GM19035 (cell line): ENCODE results near the gene OCEL1.
A peak's percentile ranks its signal among the peaks of the same experiment; 100 is the strongest.

Source experiments
- ATAC-seq: cut with Tn5 transposase; IDR thresholded peaks from one replicate; pipeline ENCODE4 v1.9.1; 2021; ENCODE audit not compliant: unreplicated experiment

Gene OCEL1

GRCh38 chr19:17209126-17210036 is 16.6 kb upstream of the OCEL1 start:
- peak; percentile 44 for ATAC-seq

- ATAC-seq: no peak
These were observed 15.7 kb upstream of the OCEL1 start for GRCh38 chr19:17210296-17210695.

- ATAC-seq: no peak
These were observed 14.2 kb upstream of the OCEL1 start for GRCh38 chr19:17211547-17212446.

- no peak for ATAC-seq
These were observed 12.7 kb upstream of the OCEL1 start for GRCh38 chr19:17213334-17213733.

- ATAC-seq: no peak
These were observed 11.4 kb upstream of the OCEL1 start for GRCh38 chr19:17214508-17215126.

- peak; percentile 86 for ATAC-seq
These were observed 10.7 kb upstream of the OCEL1 start, which contains the start of gene USE1 for GRCh38 chr19:17215127-17215971. USE1 (plus strand) TSS chr19:17215357; CDS start chr19:17215406, 49 bp downstream.

GRCh38 chr19:17216058-17216670 is 9.9 kb upstream of the OCEL1 start:
- ATAC-seq: no peak

GRCh38 chr19:17219286-17219685 is 6.7 kb upstream of the OCEL1 start:
- ATAC-seq: no peak

GRCh38 chr19:17220207-17220758 is 5.7 kb upstream of the OCEL1 start:
- no peak for ATAC-seq

GRCh38 chr19:17225053-17225452 is 973 bp upstream of the OCEL1 start:
- ATAC-seq: no peak

GRCh38 chr19:17227798-17228367 is 1.9 kb downstream of the OCEL1 start:
- no peak for ATAC-seq

GRCh38 chr19:17229890-17230289 is 3.9 kb downstream of the OCEL1 start:
- ATAC-seq: no peak

- no peak for ATAC-seq
These were observed 6.2 kb downstream of the OCEL1 start for GRCh38 chr19:17232258-17232657.

- peak; percentile 38 for ATAC-seq
These were observed 8.9 kb downstream of the OCEL1 start for GRCh38 chr19:17234911-17235299.

- ATAC-seq: peak; percentile 80
These were observed 9.4 kb downstream of the OCEL1 start for GRCh38 chr19:17235300-17235970.

GRCh38 chr19:17235971-17236777 is 10.1 kb downstream of the OCEL1 start:
- ATAC-seq: peak; percentile 20

- ATAC-seq: no peak
These were observed 11.0 kb downstream of the OCEL1 start for GRCh38 chr19:17236811-17237543.
